Activated CD4-positive, alpha-beta T cell treated with anti-CD3 and anti-CD28 coated beads, Interleukin-2, amount 50 U/mL, for 1 hour (primary cell): ENCODE measurements around the gene RABGAP1L.

Experiments used
- DNase-seq: peaks from one replicate; pipeline ENCODE4 v3.0.0-alpha.2; 2020

Gene RABGAP1L

GRCh38 chr1:174902531-174903099, 743.3 kb downstream of the RABGAP1L start:
- no peak for DNase-seq

DNA sequence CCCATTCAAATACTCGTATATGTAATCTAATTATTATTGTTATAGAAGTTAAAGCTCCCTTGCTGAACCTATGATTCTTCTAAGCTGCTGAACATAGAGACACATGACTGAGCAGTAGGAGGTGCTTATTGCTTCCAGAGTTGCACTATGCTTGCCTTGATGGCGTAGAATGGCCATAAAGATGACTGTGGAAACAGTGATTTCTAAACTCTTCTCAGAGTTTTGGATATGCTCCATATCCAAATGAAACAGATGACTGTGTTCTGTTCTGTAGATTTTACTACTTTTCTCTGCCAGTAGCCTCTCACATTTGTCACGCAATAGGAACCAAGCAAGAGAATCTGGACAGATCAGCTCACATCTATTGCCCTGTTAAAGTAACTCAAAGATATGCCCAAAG, 752.3 kb downstream of the RABGAP1L start:
- no peak for DNase-seq

GRCh38 chr1:174912264-174912663, 752.9 kb downstream of the RABGAP1L start:
- DNase-seq, result no peak

DNA sequence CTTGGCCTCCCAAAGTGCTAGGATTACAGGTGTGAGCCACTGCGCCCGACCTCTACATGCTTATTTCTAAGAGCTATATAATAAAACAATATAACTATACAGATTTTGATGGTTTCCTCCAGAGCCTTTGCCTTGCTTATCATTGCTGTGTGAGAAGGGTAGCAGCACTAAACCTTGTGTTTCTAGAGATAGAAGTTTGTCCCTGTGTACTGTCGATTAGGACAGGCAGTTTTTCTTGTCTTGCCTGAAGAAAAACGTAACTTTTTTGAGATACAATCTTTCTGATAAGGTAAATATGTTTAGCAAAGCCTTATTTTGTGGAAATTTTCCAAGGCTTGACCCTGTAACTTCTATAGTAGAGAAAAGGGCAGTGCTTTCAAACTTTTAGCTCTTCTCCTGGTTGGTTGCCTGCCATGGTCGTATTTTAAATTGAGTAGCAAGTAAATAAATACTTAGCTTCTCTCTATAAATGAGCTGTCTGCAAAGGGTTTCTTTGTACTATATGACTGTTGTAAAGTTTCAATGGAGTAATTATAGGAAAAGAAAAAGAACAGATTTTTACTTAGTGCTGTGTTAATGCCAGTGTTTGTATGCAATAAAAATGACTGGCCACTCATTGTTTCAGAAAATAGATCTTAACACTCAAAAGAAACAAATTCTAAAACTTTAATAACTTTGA, 754.0 kb downstream of the RABGAP1L start:
- DNase-seq, result no peak

- no peak for DNase-seq
These were observed 755.7 kb downstream of the RABGAP1L start for GRCh38 chr1:174914991-174915390.

DNA sequence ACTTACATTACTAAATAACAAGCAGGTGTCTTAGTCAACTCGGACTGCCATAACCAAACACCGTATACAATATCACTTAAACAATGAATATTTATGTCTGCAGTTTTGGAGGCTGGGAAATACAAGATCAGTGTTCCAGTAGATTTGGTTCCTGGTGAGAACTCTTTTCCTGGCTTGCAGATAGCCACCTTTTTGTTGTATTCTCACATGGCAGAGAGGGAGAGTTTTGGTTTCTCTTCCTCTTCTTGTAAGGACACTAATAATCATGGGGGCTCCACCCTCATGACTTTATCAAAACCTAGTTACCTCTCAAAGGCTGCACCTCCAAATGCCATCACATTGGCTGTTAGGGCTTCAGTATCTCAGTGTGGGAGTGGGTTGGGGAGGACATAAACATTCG, 757.5 kb downstream of the RABGAP1L start:
- DNase-seq, result no peak

GRCh38 chr1:174920093-174920492, 760.8 kb downstream of the RABGAP1L start:
- no peak for DNase-seq

DNA sequence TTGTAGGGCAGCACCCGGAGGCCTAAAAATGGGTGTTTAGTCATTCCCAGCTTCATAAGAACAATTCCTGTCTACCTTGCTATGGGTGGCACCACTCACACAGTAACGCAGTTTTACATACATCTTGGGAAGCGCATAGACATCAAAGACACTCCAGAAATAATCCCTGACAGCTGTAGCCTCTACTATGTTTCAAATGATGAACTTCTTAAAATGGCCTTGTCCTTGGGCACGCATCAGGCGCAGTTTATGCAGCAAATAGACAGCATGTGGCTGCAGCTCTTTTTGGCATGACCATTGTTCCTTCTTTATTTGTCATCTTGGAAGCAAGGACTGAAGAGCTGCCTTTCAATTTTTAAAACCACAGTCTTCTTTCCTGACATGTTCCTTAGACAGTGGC, 762.8 kb downstream of the RABGAP1L start:
- DNase-seq, result no peak

GRCh38 chr1:174923820-174924219, 764.5 kb downstream of the RABGAP1L start:
- no peak for DNase-seq

GRCh38 chr1:174928541-174928940, 769.2 kb downstream of the RABGAP1L start:
- DNase-seq, result no peak

DNA sequence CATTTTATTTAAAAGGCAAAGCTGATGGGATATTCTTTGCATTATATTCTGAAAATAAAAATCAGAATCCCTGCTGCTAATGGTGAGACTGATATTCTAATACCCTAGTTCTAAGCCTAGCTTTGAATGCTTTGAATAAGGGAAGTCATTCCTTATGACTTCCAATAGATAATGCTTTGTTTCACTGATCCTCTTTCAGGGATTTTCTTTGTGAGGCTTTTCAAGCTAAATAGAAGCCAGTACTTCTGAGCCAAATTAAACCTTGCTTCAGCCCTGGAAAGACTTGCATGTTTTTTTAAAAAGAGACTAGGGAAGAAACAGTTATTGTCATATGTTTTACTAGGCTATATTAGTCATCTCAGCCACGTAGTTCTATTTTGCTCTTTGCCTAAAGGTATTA, 771.9 kb downstream of the RABGAP1L start:
- no peak for DNase-seq

DNA sequence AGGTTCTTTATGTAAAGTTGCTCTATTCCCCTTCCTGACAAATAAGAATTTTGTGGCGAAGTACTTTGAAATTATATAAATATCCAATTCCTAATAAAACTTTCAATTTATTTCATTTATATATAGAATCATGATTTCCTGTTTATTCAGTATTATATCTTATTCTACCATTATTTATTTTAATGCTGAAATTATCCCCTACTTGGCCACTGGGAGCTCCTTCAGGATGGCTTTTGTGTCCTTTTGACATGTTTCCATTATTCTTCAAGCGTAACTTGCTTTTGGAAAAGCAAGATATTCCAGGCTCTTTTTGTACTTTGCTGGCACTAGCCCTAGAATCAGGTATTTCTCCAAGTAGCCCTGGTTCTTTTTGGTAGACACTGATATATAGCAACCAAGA, 773.3 kb downstream of the RABGAP1L start:
- no peak for DNase-seq

GRCh38 chr1:174935961-174936727, 776.8 kb downstream of the RABGAP1L start:
- DNase-seq, result no peak

DNA sequence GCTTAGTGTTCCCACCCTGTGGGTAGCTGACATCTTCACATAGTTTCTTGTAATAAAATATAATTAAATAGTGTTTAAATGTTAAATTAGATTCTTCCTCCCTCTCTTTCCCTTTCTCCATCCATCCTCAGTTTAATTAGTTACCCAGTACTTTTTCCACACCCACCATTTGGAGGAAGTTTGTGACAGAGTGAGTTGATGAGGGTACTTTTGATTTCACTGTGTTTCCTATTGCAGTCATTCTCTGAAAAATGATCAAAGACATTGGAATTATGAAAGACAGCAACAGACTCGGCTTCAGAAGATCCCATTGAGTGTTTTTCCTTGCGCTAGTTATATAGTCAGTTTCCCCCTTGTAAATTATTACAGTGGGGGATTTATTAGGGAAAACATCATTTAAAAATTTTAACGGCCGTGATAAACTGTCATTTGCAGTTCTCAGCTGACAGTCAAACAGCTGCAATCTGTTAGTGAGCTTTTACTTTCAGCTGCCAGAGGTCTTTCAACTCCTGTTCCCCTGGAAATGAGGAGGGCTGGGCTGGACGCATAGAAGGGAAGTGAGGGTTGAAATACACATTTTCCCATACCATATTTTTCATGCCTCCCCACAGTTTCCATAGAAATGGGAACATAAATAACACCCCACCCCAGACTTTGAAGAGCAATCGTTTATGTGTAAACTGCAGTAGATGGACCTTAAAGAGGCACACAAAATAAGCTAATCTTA, 779.1 kb downstream of the RABGAP1L start:
- DNase-seq, result no peak

- no peak for DNase-seq
These were observed 780.6 kb downstream of the RABGAP1L start for GRCh38 chr1:174939775-174940545.

DNA sequence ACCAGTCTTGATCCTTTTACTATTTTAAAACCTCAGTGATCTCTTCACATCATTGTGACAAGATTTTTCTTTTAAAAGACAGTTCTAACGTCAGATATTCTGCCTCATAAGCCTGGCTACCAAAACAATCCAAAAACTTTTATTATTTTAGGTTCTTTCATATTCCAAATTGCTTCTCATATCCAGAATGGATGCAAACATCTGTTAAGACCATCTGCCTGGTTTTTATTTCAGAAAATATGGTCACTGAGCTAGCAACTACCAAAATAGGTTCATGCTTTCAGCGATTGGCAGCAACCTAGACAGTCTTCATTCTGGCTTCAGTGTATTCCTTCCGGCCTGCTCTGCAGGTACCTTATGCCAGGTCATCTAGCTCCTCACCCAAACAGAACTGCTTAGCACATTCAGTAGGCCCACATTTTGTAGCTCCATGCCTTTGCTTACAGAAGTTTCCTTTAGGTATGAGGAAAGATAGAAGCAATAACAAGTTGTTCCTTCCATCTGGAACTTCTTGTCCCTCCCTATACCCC, 781.4 kb downstream of the RABGAP1L start:
- DNase-seq, result no peak

- DNase-seq, result no peak
These were observed 783.4 kb downstream of the RABGAP1L start for GRCh38 chr1:174942547-174943255.

DNA sequence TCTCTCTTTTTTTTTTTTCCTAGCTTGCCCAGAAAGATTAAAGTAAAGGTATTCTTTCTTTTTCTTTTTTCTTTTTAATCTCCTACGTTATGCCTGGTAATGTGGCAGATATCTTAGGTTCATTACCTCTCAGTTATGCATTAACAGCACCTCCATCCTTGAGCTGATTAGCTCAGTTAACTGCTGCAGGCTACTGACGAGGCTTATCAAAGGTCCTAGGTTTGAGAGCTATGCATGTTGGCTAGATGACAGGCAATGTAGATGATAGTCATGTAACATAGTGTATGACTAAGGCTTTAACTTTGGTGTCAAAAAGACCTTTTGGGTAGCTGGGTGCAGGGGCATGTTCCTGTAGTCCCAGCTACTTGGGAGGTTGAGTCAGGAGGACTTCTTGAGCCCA, 786.7 kb downstream of the RABGAP1L start:
- DNase-seq, result no peak

GRCh38 chr1:174949061-174949460, 789.7 kb downstream of the RABGAP1L start:
- DNase-seq, result no peak

GRCh38 chr1:174949645-174950044, 790.3 kb downstream of the RABGAP1L start:
- no peak for DNase-seq

- no peak for DNase-seq
These were observed 794.2 kb downstream of the RABGAP1L start for GRCh38 chr1:174953285-174954072.
